HG03520 (cell line): Measurements from ENCODE around the gene SNRNP200.

ENCODE experiments used
- ATAC-seq: cut with Tn5 transposase; IDR thresholded peaks from one replicate; pipeline ENCODE4 v1.9.1; 2021; ENCODE audit warnings: mild to moderate bottlenecking, moderate library complexity; ENCODE audit not compliant: unreplicated experiment

Gene SNRNP200

GRCh38 chr2:96253006-96253405 lies 52.3 kb downstream of the SNRNP200 start:
- no peak for ATAC-seq

DNA sequence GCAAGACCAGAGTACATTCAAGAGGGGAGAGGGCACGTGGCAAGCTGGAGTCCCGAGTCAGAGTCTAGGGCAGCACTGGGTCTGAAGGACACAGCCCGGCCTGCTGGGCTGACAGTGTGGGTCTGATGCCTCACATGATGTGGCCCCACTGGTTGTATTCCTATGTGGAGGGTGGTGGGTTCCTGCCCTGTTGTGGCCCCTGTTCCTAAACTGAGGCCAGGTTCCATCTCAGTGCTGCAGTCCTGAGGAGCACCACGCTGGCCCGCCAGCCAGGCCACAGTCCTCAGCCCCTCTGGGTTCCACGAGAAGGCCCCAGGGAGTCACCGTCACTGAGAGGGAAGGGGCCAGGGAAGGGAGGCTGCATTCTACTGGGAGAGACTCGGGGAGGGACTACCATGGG lies 52.8 kb downstream of the SNRNP200 start:
- no peak for ATAC-seq

- no peak for ATAC-seq
Observed at GRCh38 chr2:96251721-96252292, 53.5 kb downstream of the SNRNP200 start.

DNA sequence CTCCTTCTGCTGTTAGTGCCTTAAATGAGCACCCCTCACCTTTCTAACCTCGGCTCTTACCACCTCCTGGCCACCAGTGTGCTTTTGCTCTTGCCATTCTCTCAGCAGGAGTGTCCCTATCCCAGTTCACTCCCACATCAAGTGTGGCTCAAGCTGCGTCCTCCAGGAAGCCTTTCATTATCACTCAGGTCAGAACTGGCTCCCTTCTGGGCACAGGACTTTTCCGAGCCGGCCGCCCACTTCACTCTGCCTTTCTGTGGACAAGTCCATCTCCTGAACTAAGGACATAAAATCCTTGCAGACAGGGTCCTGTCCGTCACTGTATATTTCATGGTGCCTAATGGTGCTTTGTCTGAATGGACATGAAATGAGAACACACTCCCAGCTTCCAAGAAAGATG lies 55.2 kb downstream of the SNRNP200 start:
- ATAC-seq, result no peak

GRCh38 chr2:96249654-96250053 lies 55.7 kb downstream of the SNRNP200 start:
- ATAC-seq, result no peak

- ATAC-seq, result no peak
Observed at GRCh38 chr2:96248624-96249023, 56.7 kb downstream of the SNRNP200 start.

- ATAC-seq, result no peak
Observed at GRCh38 chr2:96247896-96248295, 57.5 kb downstream of the SNRNP200 start.

DNA sequence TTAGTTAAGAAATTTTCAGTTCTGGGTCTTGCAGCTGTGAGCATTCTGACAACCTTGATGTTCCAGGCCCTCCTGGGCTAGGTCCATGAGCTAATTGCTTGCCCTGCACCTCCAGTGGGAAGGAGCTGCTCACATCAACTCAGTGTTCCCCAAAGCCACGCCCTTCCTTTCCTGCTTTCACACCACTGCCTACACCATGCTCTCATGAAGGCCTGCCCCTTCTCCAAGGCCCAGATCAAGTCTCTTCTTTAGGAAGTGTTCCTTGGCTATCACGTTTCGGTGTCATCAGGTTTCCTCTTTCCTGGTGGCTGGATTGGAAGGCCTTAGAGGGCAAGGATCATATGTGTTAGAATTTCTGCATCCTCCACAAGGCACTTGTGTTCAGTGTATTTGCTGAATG lies 58.3 kb downstream of the SNRNP200 start:
- no peak for ATAC-seq

GRCh38 chr2:96245609-96246390 lies 59.5 kb downstream of the SNRNP200 start:
- no peak for ATAC-seq

GRCh38 chr2:96243843-96244242 lies 61.5 kb downstream of the SNRNP200 start:
- ATAC-seq, result no peak

DNA sequence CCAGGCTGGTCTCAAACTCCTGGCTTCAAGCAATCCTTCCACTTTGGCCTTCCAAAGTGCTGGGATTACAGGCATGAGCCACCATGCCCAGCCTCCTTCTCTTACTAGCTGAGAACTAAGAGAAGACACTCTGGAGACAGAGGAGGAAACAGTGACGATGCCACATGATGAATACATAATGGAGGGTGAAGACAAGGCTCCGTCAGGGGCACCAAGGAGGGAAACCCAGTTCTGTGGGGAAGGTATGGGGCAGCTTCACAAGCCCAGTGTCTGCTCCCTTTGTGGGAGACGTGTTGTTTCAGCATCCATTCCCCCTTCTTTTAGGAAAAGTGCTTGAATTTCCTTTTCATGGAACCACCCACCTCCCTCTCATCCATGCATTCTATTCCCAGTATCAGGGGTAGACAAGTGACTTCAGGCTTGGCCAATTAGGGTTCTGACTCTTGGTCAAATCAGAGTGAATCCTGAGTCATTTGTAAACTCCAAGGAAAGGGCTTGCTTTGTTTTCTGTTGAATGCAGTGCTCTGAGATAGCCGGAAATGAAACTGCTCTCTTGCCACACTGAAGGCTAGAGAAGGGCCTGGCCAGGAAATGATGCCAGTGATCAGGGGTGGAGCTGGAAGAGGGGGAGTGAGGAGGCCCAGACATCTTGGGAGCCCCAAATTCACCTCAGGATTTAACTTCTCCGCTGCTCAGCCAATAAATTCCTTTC lies 63.3 kb downstream of the SNRNP200 start:
- ATAC-seq, result peak; percentile 84

- ATAC-seq, result no peak
Observed at GRCh38 chr2:96241227-96241626, 64.1 kb downstream of the SNRNP200 start.

GRCh38 chr2:96240341-96241038 lies 64.9 kb downstream of the SNRNP200 start:
- no peak for ATAC-seq

DNA sequence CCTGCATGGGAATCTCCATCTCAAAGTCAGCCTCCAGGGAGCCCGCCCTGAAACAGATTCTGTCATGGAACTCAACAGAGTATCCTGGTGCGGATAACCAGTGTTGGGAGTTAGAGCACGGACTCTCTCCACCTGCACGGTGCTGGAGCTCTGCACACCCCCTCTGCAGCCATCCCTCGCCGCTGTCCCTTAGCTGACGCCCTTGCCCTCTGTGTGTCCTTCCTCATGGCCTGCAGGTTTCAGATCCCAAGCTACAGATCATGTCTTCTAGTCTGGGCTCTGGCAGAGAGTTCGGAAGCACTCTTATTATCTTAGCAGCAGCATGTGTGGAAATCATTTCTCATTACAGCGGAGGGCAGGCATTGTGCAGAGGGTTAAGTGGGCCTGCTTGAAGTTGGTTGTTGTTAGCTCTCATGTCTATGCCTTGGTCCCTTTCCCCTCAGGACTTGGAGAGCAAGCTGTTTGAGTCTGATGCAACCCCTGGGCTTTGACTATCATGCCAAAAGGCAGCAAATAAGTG lies 65.5 kb downstream of the SNRNP200 start:
- ATAC-seq, result no peak

DNA sequence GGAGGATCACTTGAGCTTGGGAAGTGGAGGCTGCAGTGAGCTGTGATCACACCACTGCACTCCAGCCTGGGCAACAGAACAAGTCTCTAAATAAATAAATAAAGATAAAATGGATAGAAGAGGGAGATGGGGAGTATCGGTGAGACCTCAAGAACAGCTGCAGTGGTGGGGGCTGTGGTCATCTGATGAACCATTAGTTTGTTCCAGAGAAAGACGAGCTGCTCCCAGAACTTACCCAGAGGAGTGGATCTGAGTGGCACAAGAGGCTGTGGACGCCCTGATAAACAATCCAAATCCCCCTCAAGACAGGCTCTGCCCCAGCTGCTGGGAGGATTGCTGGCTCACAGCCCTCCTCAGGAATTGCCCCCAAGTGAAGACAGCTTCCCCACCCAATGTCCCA lies 66.3 kb downstream of the SNRNP200 start:
- no peak for ATAC-seq

- no peak for ATAC-seq
Observed at GRCh38 chr2:96238266-96238665, 67.1 kb downstream of the SNRNP200 start.

- ATAC-seq, result no peak
Observed at GRCh38 chr2:96236882-96237281, 68.5 kb downstream of the SNRNP200 start.

- peak; percentile 82 for ATAC-seq
Observed at GRCh38 chr2:96233880-96234316, 71.4 kb downstream of the SNRNP200 start.

DNA sequence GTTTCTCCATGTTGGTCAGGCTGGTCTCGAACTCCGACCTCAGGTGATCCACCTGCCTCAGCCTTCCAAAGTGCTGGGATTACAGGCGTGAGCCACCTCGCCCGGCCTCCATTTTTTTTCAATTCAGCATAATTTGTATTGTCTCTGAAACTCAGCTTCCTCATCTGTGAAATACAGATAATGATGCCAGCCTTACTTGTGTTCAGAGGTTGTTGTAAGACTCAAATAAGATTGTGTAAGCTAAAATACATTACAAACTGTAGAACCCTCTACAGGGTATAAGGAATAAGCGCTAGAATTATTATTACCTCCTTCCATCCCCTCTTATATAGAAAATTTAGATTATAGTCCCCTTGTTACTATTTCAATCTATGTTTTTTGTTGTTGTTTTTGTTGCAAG lies 71.9 kb downstream of the SNRNP200 start:
- ATAC-seq, result no peak

DNA sequence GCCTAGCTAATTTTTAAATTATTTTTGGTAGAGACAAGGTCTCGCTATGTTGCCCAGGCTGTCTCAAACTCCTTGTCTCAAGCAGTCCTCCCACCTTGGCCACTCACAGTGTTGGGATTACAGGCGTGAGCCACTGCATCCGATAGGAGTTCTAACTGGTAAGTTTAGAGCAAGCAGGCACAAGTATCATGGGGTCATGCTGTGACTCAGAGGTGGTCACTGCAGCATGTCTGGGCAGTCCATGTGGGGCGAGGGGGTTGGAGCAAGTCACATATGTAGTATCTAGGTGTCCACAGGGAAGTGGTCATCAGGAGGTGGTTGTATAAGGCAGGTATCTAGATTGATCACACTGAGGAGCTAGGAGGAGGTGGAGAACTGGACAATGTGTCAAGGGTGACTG lies 74.0 kb downstream of the SNRNP200 start:
- ATAC-seq, result no peak

DNA sequence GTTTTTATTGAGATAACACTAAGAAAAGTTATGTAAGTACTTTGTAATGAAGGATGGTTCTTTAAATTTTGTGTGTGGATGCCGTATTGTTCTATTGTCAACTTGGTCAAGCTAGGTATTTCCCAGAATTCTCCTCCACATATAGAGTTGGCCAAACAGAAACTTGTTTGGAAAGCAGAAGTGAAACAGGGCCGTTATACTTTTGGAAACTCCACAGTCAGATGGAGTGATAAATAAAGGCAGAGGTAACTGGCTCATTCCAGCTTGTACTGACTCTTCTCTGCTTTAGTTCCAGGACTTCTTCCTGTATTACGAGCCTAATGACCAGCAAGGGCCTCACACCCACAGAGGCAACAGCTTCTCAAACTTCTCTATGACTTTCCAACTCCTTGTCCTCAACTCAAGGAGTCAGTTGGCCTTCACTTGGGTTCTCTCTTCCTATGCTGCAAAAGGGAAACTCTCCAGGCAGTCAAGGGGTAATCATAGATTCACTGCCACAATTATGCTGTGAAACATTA lies 80.3 kb downstream of the SNRNP200 start:
- peak; percentile 81 for ATAC-seq
